ENCODE measurements around the gene MRPL1.

Gene MRPL1

GRCh38 chr4:77952457-77952856, 89.8 kb downstream of the MRPL1 start:
- TF ChIP-seq CTCF (IDR thresholded peaks at IDR 0.05), result no peak

- no peak for TF ChIP-seq CTCF (IDR thresholded peaks at IDR 0.05)
Measured at GRCh38 chr4:77954690-77955089, 92.1 kb downstream of the MRPL1 start.

GRCh38 chr4:77956917-77957316, 94.3 kb downstream of the MRPL1 start:
- TF ChIP-seq CTCF (IDR thresholded peaks at IDR 0.05), result no peak

GRCh38 chr4:77958897-77959296, 96.3 kb downstream of the MRPL1 start:
- TF ChIP-seq CTCF (IDR thresholded peaks at IDR 0.05), result no peak

GRCh38 chr4:77959566-77960338, 97.1 kb downstream of the MRPL1 start:
- peak; percentile 73 for TF ChIP-seq CTCF (IDR thresholded peaks at IDR 0.05)

GRCh38 chr4:77960367-77960766, 97.7 kb downstream of the MRPL1 start:
- TF ChIP-seq CTCF (IDR thresholded peaks at IDR 0.05), result no peak

- TF ChIP-seq CTCF (IDR thresholded peaks at IDR 0.05), result no peak
Measured at GRCh38 chr4:77963004-77963403, 100.4 kb downstream of the MRPL1 start.

- no peak for TF ChIP-seq CTCF (IDR thresholded peaks at IDR 0.05)
Measured at GRCh38 chr4:77989968-77990367, 127.3 kb downstream of the MRPL1 start.
